GM18508 (cell line): ENCODE results near the gene C19orf25.

Experiments
- ATAC-seq: cut with Tn5 transposase; IDR thresholded peaks from one replicate; pipeline ENCODE4 v1.9.1; 2021; ENCODE audit warnings: moderate number of reproducible peaks; ENCODE audit not compliant: insufficient read depth, unreplicated experiment

C19orf25 gene

GRCh38 chr19:1435378-1435989 lies 43.5 kb downstream of the C19orf25 start:
- no peak for ATAC-seq

- no peak for ATAC-seq
Measured at GRCh38 chr19:1434577-1435060, 44.4 kb downstream of the C19orf25 start.

- no peak for ATAC-seq
Measured at GRCh38 chr19:1434040-1434366, 45.0 kb downstream of the C19orf25 start.

- ATAC-seq = no peak
Measured at GRCh38 chr19:1433119-1434039, 45.6 kb downstream of the C19orf25 start.

- no peak for ATAC-seq
Measured at GRCh38 chr19:1432507-1432887, 46.5 kb downstream of the C19orf25 start.

GRCh38 chr19:1431759-1432506 lies 47.1 kb downstream of the C19orf25 start:
- ATAC-seq = no peak

- no peak for ATAC-seq
Measured at GRCh38 chr19:1430246-1430645, 48.8 kb downstream of the C19orf25 start.

- ATAC-seq = no peak
Measured at GRCh38 chr19:1429750-1430149, 49.3 kb downstream of the C19orf25 start.

- no peak for ATAC-seq
Measured at GRCh38 chr19:1428738-1429391, 50.1 kb downstream of the C19orf25 start.

- no peak for ATAC-seq
Measured at GRCh38 chr19:1427221-1427920, 51.6 kb downstream of the C19orf25 start.

GRCh38 chr19:1426736-1427135 lies 52.3 kb downstream of the C19orf25 start:
- ATAC-seq = no peak

- ATAC-seq = no peak
Measured at GRCh38 chr19:1425902-1426301, 53.1 kb downstream of the C19orf25 start.

GRCh38 chr19:1425102-1425837 lies 53.7 kb downstream of the C19orf25 start:
- no peak for ATAC-seq

GRCh38 chr19:1424192-1424955 lies 54.6 kb downstream of the C19orf25 start:
- ATAC-seq = no peak

GRCh38 chr19:1423436-1424191 lies 55.4 kb downstream of the C19orf25 start:
- ATAC-seq = no peak
